Mesenchymal stem cell (in vitro differentiated cells and primary cell): ENCODE data around the gene ATP2B1.

Experiments
- DNase-seq: peaks from one replicate; pipeline ENCODE4 v3.0.0-alpha.2; 2013
- H2AFZ ChIP-seq: one replicate; pipeline ENCODE4 v1.6.1; 2013; ENCODE audit warnings: low read depth, mild to moderate bottlenecking, control low read depth, inconsistent platforms, low read length, moderate library complexity
- H2AK5ac ChIP-seq: 2 replicates; pipeline ENCODE4 v1.6.1; 2013; ENCODE audit warnings: low read length, moderate library complexity, mild to moderate bottlenecking, inconsistent platforms; ENCODE audit not compliant: severe bottlenecking
- H2BK120ac ChIP-seq: one replicate; pipeline ENCODE4 v1.6.1; 2013; ENCODE audit warnings: low read depth, mild to moderate bottlenecking, inconsistent platforms, low read length, moderate library complexity
- H2BK12ac ChIP-seq, 2 experiments: one replicate each; pipeline ENCODE4 v1.6.1; 2013; ENCODE audit warnings: inconsistent platforms in 2 of 2, low read length in 2 of 2, mild to moderate bottlenecking in 2 of 2, moderate library complexity in 2 of 2, control low read depth in 1 of 2
- H2BK15ac ChIP-seq: one replicate; pipeline ENCODE4 v1.6.1; 2013; ENCODE audit warnings: mild to moderate bottlenecking, low read depth, inconsistent platforms; ENCODE audit not compliant: poor library complexity, severe bottlenecking
- H2BK5ac ChIP-seq: 2 replicates; pipeline ENCODE4 v1.6.1; 2013; ENCODE audit warnings: low read depth, mild to moderate bottlenecking, low read length, control low read depth, inconsistent platforms; ENCODE audit not compliant: poor library complexity, severe bottlenecking
- H3K14ac ChIP-seq, 2 experiments: one replicate each; pipeline ENCODE4 v1.6.1; 2013; ENCODE audit warnings: inconsistent platforms in 2 of 2, low read length in 2 of 2, control low read depth in 1 of 2, mild to moderate bottlenecking in 1 of 2, moderate library complexity in 1 of 2
- H3K18ac ChIP-seq, 2 experiments: one replicate each; pipeline ENCODE4 v1.6.1; 2013; ENCODE audit warnings: inconsistent platforms in 2 of 2, low read length in 2 of 2, control low read depth in 1 of 2, low read depth in 1 of 2, mild to moderate bottlenecking in 1 of 2
- H3K23ac ChIP-seq, 2 experiments: one replicate each; pipeline ENCODE4 v1.6.1; 2013; ENCODE audit warnings: inconsistent platforms in 2 of 2, low read length in 2 of 2, mild to moderate bottlenecking in 2 of 2, moderate library complexity in 2 of 2, control low read depth in 1 of 2
- H3K27ac ChIP-seq: 2 replicates; pipeline ENCODE4 v1.5.1; 2013; ENCODE audit warnings: mild to moderate bottlenecking, moderate library complexity, low read length, control low read depth, inconsistent platforms; ENCODE audit not compliant: poor library complexity, severe bottlenecking
- H3K27me3 ChIP-seq, 2 experiments: 2 replicates each; pipeline versions ENCODE4 v1.6.1 to v1.7.0; 2013; ENCODE audit warnings: low read length in 2 of 2, mild to moderate bottlenecking in 2 of 2, moderate library complexity in 2 of 2, control low read depth in 1 of 2, inconsistent platforms in 1 of 2; ENCODE audit not compliant: control insufficient read depth in 1 of 2, insufficient read depth in 1 of 2
- H3K36me3 ChIP-seq, 2 experiments: 2 replicates each; pipeline versions ENCODE4 v1.6.1 to v1.7.0; 2013; ENCODE audit warnings: low read length in 2 of 2, control low read depth in 1 of 2, inconsistent platforms in 1 of 2, low read depth in 1 of 2, mild to moderate bottlenecking in 1 of 2; ENCODE audit not compliant: insufficient read depth in 2 of 2, control insufficient read depth in 1 of 2
- H3K4ac ChIP-seq, 2 experiments: one replicate each; pipeline ENCODE4 v1.6.1; 2013; ENCODE audit warnings: inconsistent platforms in 2 of 2, low read length in 2 of 2, mild to moderate bottlenecking in 2 of 2, moderate library complexity in 2 of 2, control low read depth in 1 of 2, low read depth in 1 of 2
- H3K4me1 ChIP-seq: 2 replicates; pipeline ENCODE4 v1.6.1; 2013; ENCODE audit warnings: low read depth, low read length, control low read depth; ENCODE audit not compliant: control insufficient read depth, insufficient read depth
- H3K4me2 ChIP-seq: 2 replicates; pipeline ENCODE4 v1.6.1; 2013; ENCODE audit warnings: low read length, mild to moderate bottlenecking, inconsistent platforms; ENCODE audit not compliant: poor library complexity, severe bottlenecking
- H3K4me3 ChIP-seq, 2 experiments: 2 replicates each; pipeline versions ENCODE4 v1.5.1 to v1.7.0; 2013; ENCODE audit warnings: low read length in 2 of 2, mild to moderate bottlenecking in 2 of 2, control low read depth in 1 of 2, low read depth in 1 of 2; ENCODE audit not compliant: insufficient read depth in 1 of 2
- H3K79me1 ChIP-seq: replicated peaks from 2 replicates; pipeline ENCODE4 v1.6.1; 2013; ENCODE audit warnings: mild to moderate bottlenecking, control low read depth, low read length, inconsistent platforms; ENCODE audit not compliant: poor library complexity, severe bottlenecking
- H3K9ac ChIP-seq: 2 replicates; pipeline ENCODE4 v1.7.0; 2013; ENCODE audit warnings: mild to moderate bottlenecking, low read length, moderate library complexity
- H3K9me3 ChIP-seq: 2 replicates; pipeline ENCODE4 v1.7.0; 2013; ENCODE audit warnings: mild to moderate bottlenecking, low read length; ENCODE audit not compliant: control insufficient read depth
- H4K8ac ChIP-seq: one replicate; pipeline ENCODE4 v1.6.1; 2013; ENCODE audit warnings: inconsistent platforms, mild to moderate bottlenecking, low read length, moderate library complexity
- H4K91ac ChIP-seq: one replicate; pipeline ENCODE4 v1.6.1; 2013; ENCODE audit warnings: mild to moderate bottlenecking, low read length, inconsistent platforms
- WGBS: methylation state at CpG from one replicate; pipeline ENCODE4 v1.1.7; 2013; ENCODE audit warnings: mixed read lengths; 5-methylcytosine and 5-hydroxymethylcytosine counted together

The ATP2B1 gene

DNA sequence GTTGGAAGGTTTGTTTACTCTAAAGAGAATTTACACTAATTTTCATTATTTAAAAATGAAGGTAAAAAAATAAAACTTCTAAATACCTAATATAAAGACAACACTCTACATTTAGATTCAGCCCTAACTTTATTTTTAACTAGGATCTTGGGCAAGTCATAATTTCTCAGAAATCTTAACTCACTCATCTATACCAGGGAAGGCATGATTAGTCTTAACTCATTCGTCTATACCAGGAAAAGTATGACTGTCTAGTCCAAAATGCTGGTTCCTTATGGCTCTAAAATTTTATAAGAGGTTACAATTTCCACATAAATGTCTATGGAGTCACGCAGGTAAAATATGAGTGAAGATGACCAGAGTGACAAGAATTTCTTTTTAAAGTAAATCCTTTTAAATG lies 130.1 kb downstream of the ATP2B1 start:
- no peak overlapping the region for H3K4me2 ChIP-seq
- H2BK12ac ChIP-seq = no peak overlapping the region
- no peak overlapping the region for H3K4me3 ChIP-seq
- DNase-seq = no peak
- no peak overlapping the region for H4K91ac ChIP-seq
- no peaks in the 10 kb centered on the region for H3K79me1 ChIP-seq
- WGBS = 100% methylated on average over 1 of the region's 2 CpGs
- H3K23ac ChIP-seq = no peak overlapping the region
- H3K18ac ChIP-seq = no peak overlapping the region
- H3K9ac ChIP-seq = no peak overlapping the region
- H2AK5ac ChIP-seq = no peak overlapping the region
- no peaks in the 10 kb centered on the region for H3K4me1 ChIP-seq
- no peak overlapping the region for H2BK5ac ChIP-seq
- H3K4ac ChIP-seq = no peak overlapping the region
- H3K9me3 ChIP-seq = no peaks in the 10 kb centered on the region
- no peak overlapping the region for H2BK120ac ChIP-seq
- H3K27ac ChIP-seq = no peak overlapping the region
- no peak overlapping the region for H2BK15ac ChIP-seq
- no peaks in the 10 kb centered on the region for H3K27me3 ChIP-seq
- H2AFZ ChIP-seq = no peak overlapping the region
- peaks cover 0 to 17% of the 10 kb centered on the region in 2 experiments for H3K36me3 ChIP-seq
- H4K8ac ChIP-seq = no peak overlapping the region
- no peak overlapping the region for H3K14ac ChIP-seq

- no peak for DNase-seq
- no peak overlapping the region for H2BK120ac ChIP-seq
- no peak overlapping the region for H2AFZ ChIP-seq
- H3K27me3 ChIP-seq = no peaks in the 10 kb centered on the region
- no peak overlapping the region for H2BK15ac ChIP-seq
- H3K36me3 ChIP-seq = peaks cover 0 to 7% of the 10 kb centered on the region in 2 experiments
- no peaks in the 10 kb centered on the region for H3K4me1 ChIP-seq
- WGBS = no CpG with 5 or more reads among the region's 1 CpG
- no peaks in the 10 kb centered on the region for H3K79me1 ChIP-seq
- H3K14ac ChIP-seq = no peak overlapping the region
- H4K91ac ChIP-seq = no peak overlapping the region
- H2BK12ac ChIP-seq = no peak overlapping the region
- no peak overlapping the region for H4K8ac ChIP-seq
- H3K23ac ChIP-seq = no peak overlapping the region
- H3K9ac ChIP-seq = no peak overlapping the region
- H3K27ac ChIP-seq = no peak overlapping the region
- no peak overlapping the region for H2BK5ac ChIP-seq
- no peak overlapping the region for H3K4me2 ChIP-seq
- no peak overlapping the region for H3K18ac ChIP-seq
- no peak overlapping the region for H3K4ac ChIP-seq
- no peak overlapping the region for H3K4me3 ChIP-seq
- no peak overlapping the region for H2AK5ac ChIP-seq
- H3K9me3 ChIP-seq = no peaks in the 10 kb centered on the region
These were observed 131.9 kb downstream of the ATP2B1 start for GRCh38 chr12:89576572-89577220.

- peak; percentile 20 for DNase-seq
- 36% methylated on average over 1 of the region's 1 CpG for WGBS
These were observed 133.3 kb downstream of the ATP2B1 start for GRCh38 chr12:89575374-89575773.

GRCh38 chr12:89574736-89575208 lies 133.9 kb downstream of the ATP2B1 start:
- Histone ChIP-seq H3K27me3 (no peaks in the 10 kb centered on the region), H3K4ac (peak overlapping the region in 1 of 2 experiments; percentile 10), H3K14ac (no peak overlapping the region), H3K27ac (peak overlapping the region; percentile 90), H2BK12ac (no peak overlapping the region), H2BK5ac (no peak overlapping the region), H2BK120ac (no peak overlapping the region), H4K91ac (no peak overlapping the region), H3K9me3 (no peaks in the 10 kb centered on the region), H3K4me1 (no peaks in the 10 kb centered on the region), H3K36me3 (no peaks in the 10 kb centered on the region), H3K23ac (no peak overlapping the region), H3K9ac (peak overlapping the region; percentile 37), H2BK15ac (no peak overlapping the region), H2AK5ac (no peak overlapping the region), H2AFZ (no peak overlapping the region), H3K79me1 (no peaks in the 10 kb centered on the region), H4K8ac (no peak overlapping the region), H3K4me2 (peak overlapping the region; percentile 53), H3K18ac (no peak overlapping the region), H3K4me3 (no peak overlapping the region)
- peak; percentile 79 for DNase-seq
- 0% methylated on average over 1 of the region's 2 CpGs for WGBS

More at GRCh38 chr12:89575374-89575773, 133.3 kb downstream of the ATP2B1 start:
- no peaks in the 10 kb centered on the region for H3K27me3 ChIP-seq
- no peak overlapping the region for H4K91ac ChIP-seq
- H3K14ac ChIP-seq = no peak overlapping the region
- H3K27ac ChIP-seq = peak overlapping the region; percentile 46
- H2AK5ac ChIP-seq = no peak overlapping the region
- H2BK5ac ChIP-seq = no peak overlapping the region
- H3K4me3 ChIP-seq = no peak overlapping the region
- no peak overlapping the region for H3K18ac ChIP-seq
- no peak overlapping the region for H2BK120ac ChIP-seq
- H3K4me1 ChIP-seq = no peaks in the 10 kb centered on the region
- H2BK15ac ChIP-seq = no peak overlapping the region
- H2AFZ ChIP-seq = no peak overlapping the region
- H3K79me1 ChIP-seq = no peaks in the 10 kb centered on the region
- no peaks in the 10 kb centered on the region for H3K9me3 ChIP-seq
- H3K36me3 ChIP-seq = no peaks in the 10 kb centered on the region
- H3K4ac ChIP-seq = no peak overlapping the region
- no peak overlapping the region for H3K23ac ChIP-seq
- no peak overlapping the region for H3K4me2 ChIP-seq
- peak overlapping the region; percentile 37 for H3K9ac ChIP-seq
- no peak overlapping the region for H2BK12ac ChIP-seq
- no peak overlapping the region for H4K8ac ChIP-seq
